ENCODE results near the gene KPTN.

Gene KPTN

GRCh38 chr19:47461876-47462275 lies 22.1 kb downstream of the KPTN start:
- Histone ChIP-seq H3K27ac (ENCODE audit: low read length) (no peak overlapping the region), H3K36me3 (replicated peaks; ENCODE audit: low read depth, low read length) (no peaks in the 10 kb centered on the region), H3K4me3 (ENCODE audit: low read length) (peak overlapping the region; percentile 38), H3K9me3 (ENCODE audit: insufficient read depth, low read length) (no peaks in the 10 kb centered on the region), H4K20me1 (ENCODE audit: insufficient read depth, low read length) (peaks cover 15% of the 10 kb centered on the region), H2AFZ (ENCODE audit: low read depth, low read length) (no peak overlapping the region), H3K27me3 (ENCODE audit: low read depth, low read length) (peaks cover 59% of the 10 kb centered on the region), H3K79me2 (ENCODE audit: low read length) (no peaks in the 10 kb centered on the region), H3K4me2 (ENCODE audit: low read length) (peak overlapping the region; percentile 71), H3K9ac (ENCODE audit: low read length) (no peak overlapping the region), H3K4me1 (ENCODE audit: low read length) (peaks cover 35% of the 10 kb centered on the region)
- TF ChIP-seq CTCF (IDR thresholded peaks at IDR 0.05; ENCODE audit: low read depth, low read length) (no peak), EZH2phosphoT487 (IDR thresholded peaks at IDR 0.05; ENCODE audit: low read depth) (no peak)

GRCh38 chr19:47459477-47459876 lies 24.5 kb downstream of the KPTN start:
- no peak overlapping the region for H3K4me3 ChIP-seq (ENCODE audit: low read length)
- peaks cover 5% of the 10 kb centered on the region for H4K20me1 ChIP-seq (ENCODE audit: insufficient read depth, low read length)
- peaks cover 26% of the 10 kb centered on the region for H3K4me1 ChIP-seq (ENCODE audit: low read length)
- no peaks in the 10 kb centered on the region for H3K9me3 ChIP-seq (ENCODE audit: insufficient read depth, low read length)
- no peaks in the 10 kb centered on the region for H3K79me2 ChIP-seq (ENCODE audit: low read length)
- TF ChIP-seq EZH2phosphoT487 (IDR thresholded peaks at IDR 0.05; ENCODE audit: low read depth) (no peak), CTCF (IDR thresholded peaks at IDR 0.05; ENCODE audit: low read depth, low read length) (no peak)
- H3K36me3 ChIP-seq (replicated peaks; ENCODE audit: low read depth, low read length), result no peaks in the 10 kb centered on the region
- H3K9ac ChIP-seq (ENCODE audit: low read length), result no peak overlapping the region
- H2AFZ ChIP-seq (ENCODE audit: low read depth, low read length), result no peak overlapping the region
- H3K4me2 ChIP-seq (ENCODE audit: low read length), result no peak overlapping the region
- H3K27ac ChIP-seq (ENCODE audit: low read length), result no peak overlapping the region
- peaks cover 52% of the 10 kb centered on the region for H3K27me3 ChIP-seq (ENCODE audit: low read depth, low read length)

DNA sequence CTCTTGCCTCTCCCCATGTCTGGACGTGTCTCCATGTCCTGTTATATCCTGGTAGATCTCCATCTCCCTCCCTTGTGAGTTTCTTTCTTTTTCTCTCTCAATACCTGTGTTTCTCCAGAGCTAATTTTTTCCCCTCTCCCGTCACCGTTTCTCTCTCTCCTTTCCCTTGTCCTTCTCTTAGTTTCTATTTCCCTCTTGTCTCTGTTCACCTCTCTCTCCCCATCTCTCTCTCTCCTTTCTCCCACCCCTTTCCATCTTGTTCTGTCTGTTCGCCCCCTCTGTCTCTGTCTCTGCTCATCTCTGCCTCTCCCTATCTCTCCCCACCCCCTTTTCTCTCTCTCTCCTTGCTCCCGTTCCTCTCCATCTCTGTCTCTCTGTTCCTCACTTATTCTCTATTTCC lies 25.3 kb downstream of the KPTN start:
- Histone ChIP-seq H3K79me2 (ENCODE audit: low read length) (no peaks in the 10 kb centered on the region), H3K27me3 (ENCODE audit: low read depth, low read length) (peaks cover 46% of the 10 kb centered on the region), H3K36me3 (replicated peaks; ENCODE audit: low read depth, low read length) (no peaks in the 10 kb centered on the region), H3K4me1 (ENCODE audit: low read length) (peaks cover 17% of the 10 kb centered on the region), H4K20me1 (ENCODE audit: insufficient read depth, low read length) (peaks cover 5% of the 10 kb centered on the region), H3K4me2 (ENCODE audit: low read length) (no peak overlapping the region), H3K9ac (ENCODE audit: low read length) (no peak overlapping the region), H2AFZ (ENCODE audit: low read depth, low read length) (no peak overlapping the region), H3K4me3 (ENCODE audit: low read length) (no peak overlapping the region), H3K27ac (ENCODE audit: low read length) (no peak overlapping the region), H3K9me3 (ENCODE audit: insufficient read depth, low read length) (no peaks in the 10 kb centered on the region)
- no peak for TF ChIP-seq CTCF (IDR thresholded peaks at IDR 0.05; ENCODE audit: low read depth, low read length)
- no peak for TF ChIP-seq EZH2phosphoT487 (IDR thresholded peaks at IDR 0.05; ENCODE audit: low read depth)

DNA sequence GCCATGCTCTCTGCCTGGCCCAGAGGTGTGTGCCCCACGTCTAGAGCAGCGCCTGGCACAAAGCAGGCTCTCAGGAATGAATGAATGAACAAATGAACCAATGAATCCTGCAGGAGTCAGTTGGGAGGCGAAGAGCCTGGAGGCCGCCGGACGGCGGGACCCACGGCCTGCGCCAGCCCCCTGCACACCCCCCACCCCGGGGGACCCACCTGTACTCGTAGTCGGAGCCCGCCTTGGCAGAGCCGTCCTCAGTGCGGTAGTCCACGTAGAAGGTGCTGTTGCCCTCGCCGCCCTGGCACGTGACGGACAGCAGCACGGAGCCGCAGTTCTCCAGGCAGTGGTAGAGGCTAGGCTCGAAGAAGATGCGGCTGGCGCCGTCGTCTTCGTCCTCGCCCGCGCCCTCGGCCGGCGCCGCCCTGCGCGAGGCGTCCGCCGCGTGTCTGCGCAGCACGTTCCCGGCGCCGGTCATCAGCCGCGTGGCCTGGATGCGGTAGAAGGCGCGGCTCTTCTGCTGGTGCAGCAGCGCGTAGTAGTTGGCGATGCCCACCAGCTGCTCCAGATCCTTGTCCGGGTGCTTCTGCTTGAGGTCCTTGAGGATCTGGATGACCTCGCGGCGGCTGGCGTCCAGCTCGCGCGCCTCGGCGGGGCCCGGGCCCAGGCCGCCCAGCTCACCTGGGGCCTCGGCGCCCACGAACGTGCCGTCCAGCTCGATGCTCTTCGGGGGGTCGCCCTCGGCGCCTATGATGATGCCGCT lies 27.1 kb downstream of the KPTN start:
- Histone ChIP-seq H3K4me2 (ENCODE audit: low read length) (no peak overlapping the region), H3K36me3 (replicated peaks; ENCODE audit: low read depth, low read length) (no peaks in the 10 kb centered on the region), H2AFZ (ENCODE audit: low read depth, low read length) (no peak overlapping the region), H3K9ac (ENCODE audit: low read length) (no peak overlapping the region), H4K20me1 (ENCODE audit: insufficient read depth, low read length) (peaks cover 5% of the 10 kb centered on the region), H3K4me1 (ENCODE audit: low read length) (peaks cover 9% of the 10 kb centered on the region), H3K9me3 (ENCODE audit: insufficient read depth, low read length) (no peaks in the 10 kb centered on the region), H3K4me3 (ENCODE audit: low read length) (no peak overlapping the region), H3K79me2 (ENCODE audit: low read length) (no peaks in the 10 kb centered on the region), H3K27ac (ENCODE audit: low read length) (no peak overlapping the region), H3K27me3 (ENCODE audit: low read depth, low read length) (peaks cover 41% of the 10 kb centered on the region)
- TF ChIP-seq CTCF (IDR thresholded peaks at IDR 0.05; ENCODE audit: low read depth, low read length) (no peak), EZH2phosphoT487 (IDR thresholded peaks at IDR 0.05; ENCODE audit: low read depth) (no peak)
